Osteocyte (in vitro differentiated cells): Measurements from ENCODE around the gene PTP4A1. TPM values are rescaled to one million over a fixed set of nuclear protein-coding genes. Genes with fewer than 3 reads are reported as not detected.

ENCODE experiments used
- DNase-seq: peaks from one replicate; pipeline ENCODE4 v3.0.0; 2021; ENCODE audit warnings: mixed read lengths; ENCODE audit not compliant: unreplicated experiment; ENCODE audit errors: extremely low spot score
- H3K27ac Mint-ChIP-seq: one replicate; pipeline ENCODE4 v1.8.0; 2021; ENCODE audit warnings: mild to moderate bottlenecking, mixed read lengths; ENCODE audit not compliant: unreplicated experiment
- H3K27me3 Mint-ChIP-seq: one replicate; pipeline ENCODE4 v1.8.0; 2021; ENCODE audit warnings: mixed read lengths; ENCODE audit not compliant: unreplicated experiment
- H3K36me3 Mint-ChIP-seq: one replicate; pipeline ENCODE4 v1.8.0; 2021; ENCODE audit warnings: mixed read lengths; ENCODE audit not compliant: unreplicated experiment
- H3K4me1 Mint-ChIP-seq: one replicate; pipeline ENCODE4 v1.8.0; 2021; ENCODE audit warnings: mixed read lengths; ENCODE audit not compliant: unreplicated experiment
- H3K4me3 Mint-ChIP-seq: one replicate; pipeline ENCODE4 v1.8.0; 2021; ENCODE audit warnings: mild to moderate bottlenecking, moderate library complexity, mixed read lengths; ENCODE audit not compliant: unreplicated experiment
- H3K9me3 Mint-ChIP-seq: one replicate; pipeline ENCODE4 v1.8.0; 2021; ENCODE audit warnings: mixed read lengths; ENCODE audit not compliant: unreplicated experiment
- CTCF ChIP-seq: fragments of 200-600 bp; sonication (generic); IDR thresholded peaks from 2 replicates; pipeline ENCODE4 v1.5.0; 2021; ENCODE audit warnings: antibody characterized with exemption, mild to moderate bottlenecking, moderate library complexity
- total RNA-seq: library from RNA; stranded (reverse); gene quantifications from 2 replicates; pipeline ENCODE4 v1.2.1, GENCODE V29; 2021

The PTP4A1 gene
- total RNA-seq, 1 donor from 2014 or later, result 62.4 TPM

GRCh38 chr6:63527658-63528514 is 44.4 kb upstream of the PTP4A1 start:
- no peak overlapping the region for H3K4me3 Mint-ChIP-seq
- H3K4me1 Mint-ChIP-seq, result peaks cover 15% of the 10 kb centered on the region
- H3K27me3 Mint-ChIP-seq, result peaks cover 2% of the 10 kb centered on the region
- no peaks in the 10 kb centered on the region for H3K9me3 Mint-ChIP-seq
- TF ChIP-seq CTCF, result no peak
- no peak for DNase-seq
- no peaks in the 10 kb centered on the region for H3K36me3 Mint-ChIP-seq
- H3K27ac Mint-ChIP-seq, result peak overlapping the region; percentile 66

GRCh38 chr6:63529498-63529897 is 42.8 kb upstream of the PTP4A1 start:
- no peaks in the 10 kb centered on the region for H3K9me3 Mint-ChIP-seq
- H3K4me3 Mint-ChIP-seq, result no peak overlapping the region
- DNase-seq, result no peak
- H3K4me1 Mint-ChIP-seq, result peaks cover 15% of the 10 kb centered on the region
- H3K36me3 Mint-ChIP-seq, result no peaks in the 10 kb centered on the region
- H3K27me3 Mint-ChIP-seq, result peaks cover 2% of the 10 kb centered on the region
- no peak for TF ChIP-seq CTCF
- H3K27ac Mint-ChIP-seq, result no peak overlapping the region

DNA sequence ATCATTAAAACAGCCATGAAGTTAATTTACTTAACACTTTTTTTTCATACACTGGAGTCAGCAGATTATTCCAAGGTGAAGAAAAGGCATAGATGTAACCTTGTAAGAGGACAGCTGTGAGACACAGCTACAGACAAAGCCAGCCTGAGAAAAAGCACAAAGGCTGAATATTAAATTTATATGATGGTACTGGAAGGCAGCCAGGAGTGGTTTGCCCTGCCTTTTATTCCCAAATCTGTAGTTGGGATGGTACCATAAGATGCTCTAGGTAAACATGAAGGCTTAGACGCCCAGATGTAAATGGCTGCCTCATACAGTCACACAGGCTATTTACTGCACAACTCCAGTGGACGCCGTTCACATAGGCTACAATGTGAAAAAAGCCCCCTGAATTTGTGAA is 42.1 kb upstream of the PTP4A1 start:
- Mint-ChIP-seq H3K4me3 (no peak overlapping the region), H3K27me3 (peaks cover 2% of the 10 kb centered on the region), H3K4me1 (peaks cover 15% of the 10 kb centered on the region), H3K36me3 (no peaks in the 10 kb centered on the region), H3K27ac (no peak overlapping the region), H3K9me3 (no peaks in the 10 kb centered on the region)
- no peak for TF ChIP-seq CTCF
- no peak for DNase-seq

- H3K27me3 Mint-ChIP-seq, result peaks cover 2% of the 10 kb centered on the region
- no peak overlapping the region for H3K27ac Mint-ChIP-seq
- H3K4me3 Mint-ChIP-seq, result no peak overlapping the region
- DNase-seq, result no peak
- H3K36me3 Mint-ChIP-seq, result no peaks in the 10 kb centered on the region
- peaks cover 15% of the 10 kb centered on the region for H3K4me1 Mint-ChIP-seq
- TF ChIP-seq CTCF, result no peak
- H3K9me3 Mint-ChIP-seq, result no peaks in the 10 kb centered on the region
Measured at GRCh38 chr6:63530991-63531390, 41.3 kb upstream of the PTP4A1 start.

DNA sequence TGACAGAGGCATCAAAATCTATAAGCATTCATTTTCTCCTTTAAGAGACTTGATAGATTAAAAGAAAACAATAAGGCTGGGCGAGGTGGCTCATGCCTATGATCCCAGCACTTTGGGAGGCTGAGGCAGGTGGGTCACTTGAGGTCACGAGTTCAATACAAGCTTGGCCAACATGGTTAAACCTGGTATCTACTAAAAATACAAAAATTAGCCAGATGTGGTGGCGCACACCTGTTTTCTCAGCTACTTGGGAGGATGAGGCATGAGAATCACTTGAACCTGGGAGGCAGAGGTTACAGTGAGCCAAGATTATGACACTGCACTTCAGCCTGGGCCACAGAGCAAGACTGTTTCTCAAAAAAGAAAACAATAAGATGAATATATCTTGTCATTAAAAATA is 39.3 kb upstream of the PTP4A1 start:
- H3K9me3 Mint-ChIP-seq, result no peaks in the 10 kb centered on the region
- no peak overlapping the region for H3K27ac Mint-ChIP-seq
- peaks cover 5% of the 10 kb centered on the region for H3K4me1 Mint-ChIP-seq
- TF ChIP-seq CTCF, result no peak
- DNase-seq, result no peak
- H3K4me3 Mint-ChIP-seq, result no peak overlapping the region
- H3K27me3 Mint-ChIP-seq, result peaks cover 5% of the 10 kb centered on the region
- H3K36me3 Mint-ChIP-seq, result no peaks in the 10 kb centered on the region
